Hematopoietic multipotent progenitor cell treated with erythropoietin and hydrocortisone succinate and interleukin-3 and kit ligand, for 17 days (in vitro differentiated cells): ENCODE measurements around the gene DMRTB1.

Source experiments
- DNase-seq: peaks from one replicate; pipeline ENCODE4 v3.0.0-alpha.2; 2015; ENCODE audit warnings: low spot score

Gene DMRTB1

DNA sequence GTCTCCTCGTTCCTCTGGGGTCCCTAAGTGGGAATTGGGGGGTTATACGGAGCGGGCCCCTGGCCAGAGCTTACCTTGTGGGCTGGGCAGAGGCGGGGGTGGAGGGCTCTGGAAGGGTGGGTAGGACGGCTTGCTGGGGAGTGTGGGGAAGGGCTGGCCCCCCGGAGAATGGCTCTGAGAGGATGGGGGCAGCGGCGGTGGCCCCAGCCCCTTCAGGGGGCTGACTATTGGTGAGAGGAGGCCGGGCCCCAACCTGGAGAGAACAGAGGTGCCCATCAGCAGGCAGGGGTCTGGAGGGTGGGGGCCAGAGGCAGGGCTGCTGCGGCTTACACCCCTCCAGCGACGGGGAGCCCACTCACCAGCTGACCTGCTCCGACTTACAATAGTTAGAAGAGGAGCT is 50.6 kb downstream of the DMRTB1 start:
- DNase-seq, result no peak

DNA sequence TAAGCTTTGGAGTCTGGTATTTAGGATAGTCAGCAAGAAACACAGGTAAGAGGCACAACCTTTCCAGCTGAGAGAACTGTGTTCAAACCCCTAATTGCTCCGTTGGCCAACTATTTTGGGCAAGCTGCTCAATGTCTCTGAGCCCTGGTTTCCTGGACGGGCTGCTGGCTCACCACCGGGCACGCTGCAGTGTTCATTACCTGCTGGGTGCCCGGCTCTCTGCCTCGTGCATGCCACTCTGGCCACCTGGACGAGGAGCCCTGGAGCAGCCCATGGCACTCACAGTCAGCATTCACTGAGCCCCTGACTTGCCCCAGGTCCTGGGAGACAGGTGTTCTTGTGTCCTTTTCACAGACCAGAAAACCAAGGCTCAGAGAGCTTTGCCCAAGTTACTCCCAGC is 51.0 kb downstream of the DMRTB1 start:
- DNase-seq, result no peak

DNA sequence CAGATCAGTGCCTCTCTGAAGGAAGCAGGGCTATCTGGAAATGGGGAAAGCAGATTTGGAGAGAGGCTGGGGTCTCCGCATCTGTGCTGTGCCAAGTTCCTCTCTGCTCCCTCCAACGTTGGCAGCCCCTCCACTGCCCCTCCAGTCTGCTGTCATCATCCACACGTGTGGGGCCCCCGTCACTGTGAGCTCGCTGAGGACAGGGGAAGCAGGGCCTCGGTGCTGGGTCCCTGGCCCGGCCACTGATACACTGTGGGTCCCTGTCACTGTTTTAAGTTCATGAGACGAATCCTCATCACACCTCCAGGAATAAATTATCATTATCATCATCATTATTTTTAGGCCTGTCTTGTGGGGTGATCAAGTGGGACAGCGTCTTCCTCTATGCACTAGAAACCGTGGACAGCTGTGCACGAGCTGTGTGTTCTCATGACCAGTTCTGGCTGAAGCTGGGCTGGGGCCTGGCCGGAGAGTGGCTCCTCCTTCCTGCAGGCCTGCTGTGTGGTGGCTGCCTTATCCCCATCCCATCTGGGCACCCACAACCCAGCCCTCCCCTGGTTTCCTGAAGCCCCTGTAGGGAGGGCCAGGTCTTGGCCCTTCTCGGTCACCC is 52.2 kb downstream of the DMRTB1 start:
- DNase-seq, result no peak

- no peak for DNase-seq
Measured at GRCh38 chr1:53511933-53512806, 53.0 kb downstream of the DMRTB1 start.

DNA sequence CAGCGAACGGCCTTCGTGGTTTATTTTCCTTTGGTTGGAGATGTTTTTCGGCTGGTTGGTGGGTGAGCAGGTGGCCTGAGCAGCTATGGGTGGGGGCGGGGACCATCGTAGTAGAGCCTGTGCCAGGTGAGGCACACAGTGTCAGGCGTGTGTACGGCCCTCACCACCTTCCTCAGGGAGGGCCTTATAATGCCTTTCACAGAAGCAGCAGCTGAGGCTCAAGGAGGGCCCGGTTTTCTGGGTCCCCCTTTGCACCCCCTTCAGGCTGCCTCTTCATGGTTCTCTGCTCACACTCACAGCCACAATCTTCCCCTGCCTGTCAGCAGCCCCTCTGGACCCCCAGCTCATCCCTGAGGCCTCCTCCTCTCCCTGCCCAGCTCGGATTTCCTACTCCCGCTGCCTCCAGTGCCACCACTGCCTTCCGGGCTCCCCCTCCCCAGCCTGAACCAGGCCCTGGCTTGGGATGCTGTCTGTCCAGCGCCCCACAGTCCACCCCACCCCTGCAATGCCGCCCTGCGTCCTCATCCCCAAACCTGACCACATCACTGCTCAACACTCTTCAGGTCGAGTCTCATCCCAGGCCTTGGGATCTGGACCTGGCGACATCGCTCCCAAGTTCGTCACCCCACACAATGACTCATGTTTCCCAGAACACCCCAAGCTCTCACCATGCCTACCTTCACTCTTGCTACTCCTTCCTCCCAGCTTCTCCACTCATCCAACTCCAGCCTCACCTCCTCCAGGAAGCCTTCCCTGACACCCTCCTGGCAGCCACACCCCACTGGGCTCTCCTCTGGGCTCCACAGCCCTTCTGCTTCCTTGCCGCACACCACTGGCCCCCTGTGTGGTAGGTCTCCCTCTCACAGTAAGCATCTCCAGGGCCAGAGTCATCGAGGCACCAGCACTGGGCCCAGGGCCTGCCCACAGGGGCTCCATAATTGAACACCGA is 53.9 kb downstream of the DMRTB1 start:
- DNase-seq, result no peak

DNA sequence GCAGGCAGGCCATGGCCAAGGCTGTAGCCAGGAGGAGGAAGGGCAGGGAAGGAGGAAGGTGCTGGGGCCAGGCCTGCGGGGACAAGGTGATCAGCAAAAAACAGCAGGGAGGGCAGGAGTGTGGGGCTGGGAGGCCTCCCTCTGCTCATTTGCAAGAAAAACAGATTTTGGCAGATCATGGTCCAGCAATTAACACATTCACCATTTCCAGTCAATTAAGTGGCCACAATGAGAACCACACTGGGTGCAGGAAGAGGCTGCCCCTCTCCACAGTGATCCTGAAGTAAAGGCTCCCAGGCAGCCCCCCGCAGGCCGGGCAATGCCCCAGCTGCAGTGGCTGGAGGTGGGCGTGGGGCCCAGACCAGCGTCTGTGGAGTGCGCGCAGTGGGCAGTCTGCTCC is 54.6 kb downstream of the DMRTB1 start:
- DNase-seq, result no peak

DNA sequence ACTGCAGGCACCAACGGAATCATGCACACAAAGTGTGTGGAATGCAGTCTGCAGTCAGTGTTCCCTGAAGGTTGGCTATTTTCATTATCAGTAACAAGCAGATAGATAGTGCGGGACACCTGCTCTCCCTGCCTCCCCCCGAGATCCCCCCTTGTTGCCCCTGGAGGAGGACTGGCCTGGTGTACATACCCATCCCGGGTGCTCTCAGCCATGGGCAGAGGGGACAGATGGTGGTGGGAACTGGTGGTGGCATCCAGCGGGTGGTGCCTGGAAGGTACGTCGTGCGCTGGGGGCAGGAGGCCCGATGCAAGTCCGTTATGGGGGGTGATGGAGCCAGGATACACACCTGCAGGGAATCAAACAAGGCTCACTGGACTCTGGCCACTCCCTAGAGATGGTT is 55.2 kb downstream of the DMRTB1 start:
- no peak for DNase-seq

- no peak for DNase-seq
Measured at GRCh38 chr1:53516181-53516580, 57.0 kb downstream of the DMRTB1 start.
